Right lung (tissue), 5 donors: ENCODE measurements around the gene TJP3. TPM values are rescaled to one million over a fixed set of nuclear protein-coding genes. Genes with fewer than 3 reads are reported as not detected.
A peak's percentile ranks its signal among the peaks of the same experiment; 100 is the strongest.
"Not testable (repeated sequence)": the region's sequence is repeated elsewhere in the genome, so short reads cannot be mapped to it uniquely, and the experiment has no call there.

ENCODE experiments used
- DNase-seq, 2 donors: peaks; one replicate each; pipeline ENCODE4 v3.0.0-alpha.2; 2013
- polyA plus RNA-seq, 5 donors: library from polyadenylated mRNA; unstranded; fragments of 120-200 nt; gene quantifications; one replicate each; pipeline versions ENCODE4 v1.2.1 to v1.2.3, GENCODE V29; 2013; ENCODE audit warnings: inconsistent platforms in 1 of 5, low replicate concordance in 1 of 5; ENCODE audit not compliant: insufficient read length in 5 of 5, insufficient read depth in 1 of 5

Gene TJP3
- polyA plus RNA-seq, 5 donors = 9.4 to 20.0 (median 16.0) TPM

GRCh38 chr19:3738477-3739220 lies 30.5 kb downstream of the TJP3 start:
- DNase-seq = no peak

- DNase-seq = no peak
These were observed 32.2 kb downstream of the TJP3 start for GRCh38 chr19:3740431-3740830.

- DNase-seq = no peak
These were observed 35.3 kb downstream of the TJP3 start for GRCh38 chr19:3743486-3743885.

- DNase-seq = no peak
These were observed 37.3 kb downstream of the TJP3 start for GRCh38 chr19:3745363-3746045.

- no peak for DNase-seq
These were observed 38.3 kb downstream of the TJP3 start for GRCh38 chr19:3746371-3747056.

GRCh38 chr19:3748965-3749364 lies 40.8 kb downstream of the TJP3 start:
- DNase-seq = no peak

GRCh38 chr19:3750211-3750610 lies 42.0 kb downstream of the TJP3 start:
- no peak for DNase-seq

GRCh38 chr19:3751236-3751635 lies 43.1 kb downstream of the TJP3 start:
- DNase-seq = no peak

- no peak for DNase-seq
These were observed 44.3 kb downstream of the TJP3 start for GRCh38 chr19:3752492-3752891.

GRCh38 chr19:3753631-3754410 lies 45.6 kb downstream of the TJP3 start:
- no peak for DNase-seq

GRCh38 chr19:3757705-3758104 lies 49.5 kb downstream of the TJP3 start:
- DNase-seq = not testable (repeated sequence)

GRCh38 chr19:3758297-3758696 lies 50.1 kb downstream of the TJP3 start:
- not testable (repeated sequence) for DNase-seq

- no peak for DNase-seq
These were observed 51.5 kb downstream of the TJP3 start for GRCh38 chr19:3759482-3760254.

GRCh38 chr19:3760871-3761361 lies 52.7 kb downstream of the TJP3 start:
- peak in 1 of 2 donors; percentile 4 for DNase-seq

GRCh38 chr19:3761382-3762129 lies 53.4 kb downstream of the TJP3 start, which contains the start of gene APBA3:
Gene APBA3 (minus strand): TSS chr19:3761692. CDS start chr19:3760264, 1,428 bp downstream.
- DNase-seq = peak; percentile 86 to 88

- DNase-seq = no peak
These were observed 53.9 kb downstream of the TJP3 start for GRCh38 chr19:3762130-3762473.

- DNase-seq = peak; percentile 100
These were observed 54.6 kb downstream of the TJP3 start, which contains the start of gene MRPL54 for GRCh38 chr19:3762501-3763459. Gene MRPL54 (plus strand): TSS chr19:3762682. CDS start chr19:3762701, 19 bp downstream.

GRCh38 chr19:3765121-3765520 lies 56.9 kb downstream of the TJP3 start:
- no peak for DNase-seq

- DNase-seq = not testable (repeated sequence)
These were observed 57.6 kb downstream of the TJP3 start for GRCh38 chr19:3765757-3766156.
